Hippocampal formation (tissue), 2 donors: ENCODE data around the gene FBXW8.

Source experiments
- DNase-seq, 2 donors: peaks; one replicate each; lab custom pipeline; 2025; lab: John Stamatoyannopoulos, UW

FBXW8 gene

GRCh38 chr12:117058442-117059072, 147.8 kb downstream of the FBXW8 start:
- no peak for DNase-seq

- DNase-seq, result no peak
These were observed 148.4 kb downstream of the FBXW8 start for GRCh38 chr12:117059156-117059555.

- DNase-seq, result peak in 1 of 2 donors; percentile 35
These were observed 149.6 kb downstream of the FBXW8 start for GRCh38 chr12:117060246-117060928.

- DNase-seq, result no peak
These were observed 150.2 kb downstream of the FBXW8 start for GRCh38 chr12:117060929-117061305.

- no peak for DNase-seq
These were observed 150.9 kb downstream of the FBXW8 start for GRCh38 chr12:117061555-117062079.

- DNase-seq, result peak; percentile 20 to 38
These were observed 152.6 kb downstream of the FBXW8 start for GRCh38 chr12:117063162-117063911.

GRCh38 chr12:117064049-117064448, 153.3 kb downstream of the FBXW8 start:
- DNase-seq, result no peak

GRCh38 chr12:117064596-117064995, 153.8 kb downstream of the FBXW8 start:
- DNase-seq, result no peak

GRCh38 chr12:117067016-117067415, 156.3 kb downstream of the FBXW8 start:
- DNase-seq, result no peak

- DNase-seq, result no peak
These were observed 156.9 kb downstream of the FBXW8 start for GRCh38 chr12:117067638-117068037.

GRCh38 chr12:117068492-117068891, 157.7 kb downstream of the FBXW8 start:
- DNase-seq, result no peak

- no peak for DNase-seq
These were observed 158.5 kb downstream of the FBXW8 start for GRCh38 chr12:117069101-117069797.

GRCh38 chr12:117069926-117070900, 159.5 kb downstream of the FBXW8 start:
- DNase-seq, result no peak

GRCh38 chr12:117071009-117071408, 160.3 kb downstream of the FBXW8 start:
- DNase-seq, result no peak

GRCh38 chr12:117072106-117072505, 161.4 kb downstream of the FBXW8 start:
- DNase-seq, result no peak

- DNase-seq, result no peak
These were observed 162.2 kb downstream of the FBXW8 start for GRCh38 chr12:117072736-117073490.

GRCh38 chr12:117073611-117074010, 162.9 kb downstream of the FBXW8 start:
- DNase-seq, result no peak

- no peak for DNase-seq
These were observed 165.9 kb downstream of the FBXW8 start for GRCh38 chr12:117076410-117077372.

- no peak for DNase-seq
These were observed 168.7 kb downstream of the FBXW8 start for GRCh38 chr12:117079487-117079886.
